ENCODE results near the gene EXOC3L4.

Gene EXOC3L4

GRCh38 chr14:103156651-103157378 is 62.3 kb downstream of the EXOC3L4 start:
- no peak for DNase-seq

DNA sequence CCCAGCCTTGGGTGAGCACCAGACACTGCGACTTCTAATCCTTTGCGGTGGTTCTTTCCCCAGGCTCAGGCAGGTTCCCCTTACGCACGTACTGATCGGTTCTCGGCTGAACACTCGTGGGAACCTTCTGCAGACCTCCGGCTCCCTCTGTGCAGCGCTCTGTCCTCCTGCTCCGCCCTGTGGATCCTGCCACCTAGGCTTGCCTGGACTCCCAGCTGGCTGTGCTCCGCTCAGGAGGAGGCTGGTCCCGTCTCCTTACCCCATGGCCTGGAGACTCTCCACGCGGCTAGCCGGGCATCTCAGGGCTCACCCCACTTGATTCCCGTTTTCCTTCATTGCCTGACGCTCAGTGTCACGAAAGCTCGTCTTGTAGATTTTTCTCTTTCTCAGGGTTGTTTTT is 63.4 kb downstream of the EXOC3L4 start:
- DNase-seq, result no peak

- no peak for DNase-seq
Measured at GRCh38 chr14:103158688-103159087, 64.2 kb downstream of the EXOC3L4 start.
